ENCODE data around the gene NPTXR. TPM values are rescaled to one million over a fixed set of nuclear protein-coding genes. Genes with fewer than 3 reads are reported as not detected.

The NPTXR gene
- polyA plus RNA-seq, 10 donors: 4.0 to 6.4 (median 4.9) TPM

GRCh38 chr22:38773363-38773946 lies 70.4 kb downstream of the NPTXR start:
- no peak for DNase-seq

GRCh38 chr22:38772623-38772873 lies 71.3 kb downstream of the NPTXR start:
- DNase-seq: no peak

DNA sequence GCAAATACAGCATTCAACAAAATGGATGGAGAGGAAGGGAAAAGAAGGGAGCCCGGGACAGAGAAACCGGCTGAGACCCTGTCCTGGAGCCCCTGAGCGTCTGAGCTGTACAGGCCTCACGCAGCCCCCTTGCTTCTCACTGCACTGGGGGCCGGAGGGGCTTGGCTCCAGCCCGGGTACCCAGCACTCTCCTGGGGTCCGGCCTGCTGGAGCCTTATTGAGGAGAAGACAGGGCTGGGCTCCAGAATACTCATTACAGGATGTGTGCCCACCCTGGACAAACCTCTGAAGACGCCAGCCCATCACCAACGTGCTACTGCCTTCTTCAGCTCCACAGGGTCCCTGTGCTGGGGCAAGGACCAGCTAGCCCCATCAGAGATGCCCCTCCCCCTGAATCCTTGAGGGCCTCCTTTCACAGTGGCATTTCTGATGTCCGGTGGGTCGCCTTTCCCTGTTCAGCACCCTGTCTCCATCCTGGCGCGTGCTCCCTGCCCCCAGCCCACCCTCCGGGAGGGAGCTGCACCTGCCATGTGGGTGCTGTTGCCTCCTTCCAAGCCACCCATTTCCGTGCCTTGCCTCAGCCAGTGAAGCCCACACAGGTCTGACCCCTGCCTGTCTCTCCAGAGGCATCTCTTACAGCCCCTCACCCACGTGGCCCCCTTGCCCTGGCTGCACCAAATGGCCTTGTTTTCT lies 73.4 kb downstream of the NPTXR start:
- no peak for DNase-seq

Other genes with a start within 250 kb of the NPTXR start
- 1 to 10 TPM in 6 of 10 donors, under 1 TPM in 4; 0.38 to 1.5 (median 1.0) TPM for gene FAM227A, start 187.6 kb downstream of the NPTXR start, polyA plus RNA-seq (ENCODE audit: insufficient read length in 10 of 10)
- 10 to 100 TPM; 32.3 to 41.2 (median 34.7) TPM for gene CBY1, start 187.4 kb downstream of the NPTXR start, polyA plus RNA-seq (ENCODE audit: insufficient read length in 10 of 10)
- 10 to 100 TPM; 71.2 to 90.2 (median 79.8) TPM for gene TOMM22, start 162.1 kb downstream of the NPTXR start, polyA plus RNA-seq (ENCODE audit: insufficient read length in 10 of 10)
- 10 to 100 TPM; 31.9 to 42.5 (median 37.8) TPM for gene JOSD1, start 143.1 kb downstream of the NPTXR start, polyA plus RNA-seq (ENCODE audit: insufficient read length in 10 of 10)
- gene GTPBP1, start 138.1 kb downstream of the NPTXR start, polyA plus RNA-seq (ENCODE audit: insufficient read length in 10 of 10): 10 to 100 TPM; 26.8 to 37.6 (median 32.9) TPM
- 10 to 100 TPM; 36.5 to 60.6 (median 49.0) TPM for gene SUN2, start 88.0 kb downstream of the NPTXR start, polyA plus RNA-seq (ENCODE audit: insufficient read length in 10 of 10)
- gene DNAL4, start 49.9 kb downstream of the NPTXR start, polyA plus RNA-seq (ENCODE audit: insufficient read length in 10 of 10): 10 to 100 TPM in 8 of 10 donors, 1 to 10 TPM in 2; 8.6 to 18.1 (median 11.9) TPM
- 10 to 100 TPM; 21.8 to 49.6 (median 30.8) TPM for gene CBX6, start 28.2 kb upstream of the NPTXR start, polyA plus RNA-seq (ENCODE audit: insufficient read length in 10 of 10)
- 1 to 10 TPM in 2 of 10 donors, under 1 TPM in 3, not detected in 5; 0.26 to 2.1 (median 0.70) TPM for gene APOBEC3A, start 113.6 kb upstream of the NPTXR start, polyA plus RNA-seq (ENCODE audit: insufficient read length in 10 of 10)
- 1 to 10 TPM in 8 of 10 donors, under 1 TPM in 2; 0.77 to 5.8 (median 3.8) TPM for gene APOBEC3B, start 138.3 kb upstream of the NPTXR start, polyA plus RNA-seq (ENCODE audit: insufficient read length in 10 of 10)
- gene APOBEC3C, start 170.2 kb upstream of the NPTXR start, polyA plus RNA-seq (ENCODE audit: insufficient read length in 10 of 10): 1 to 10 TPM; 4.4 to 8.3 (median 6.4) TPM
- gene APOBEC3D, start 177.1 kb upstream of the NPTXR start, polyA plus RNA-seq (ENCODE audit: insufficient read length in 10 of 10): 1 to 10 TPM in 4 of 10 donors, under 1 TPM in 6; 0.21 to 1.7 (median 0.88) TPM
- gene APOBEC3F, start 196.8 kb upstream of the NPTXR start, polyA plus RNA-seq (ENCODE audit: insufficient read length in 10 of 10): 1 to 10 TPM; 1.8 to 4.4 (median 3.1) TPM
- 1 to 10 TPM; 2.3 to 6.5 (median 3.9) TPM for gene APOBEC3G, start 233.2 kb upstream of the NPTXR start, polyA plus RNA-seq (ENCODE audit: insufficient read length in 10 of 10)

Data from muscle of back (tissue), 11 donors.